GM23338 (cell line): ENCODE data around the gene CEP192. TPM values are rescaled to one million over a fixed set of nuclear protein-coding genes. Genes with fewer than 3 reads are reported as not detected.

Experiments used
- ATAC-seq: fragments of 200-7000 bp; cut with Tn5 transposase; 3 replicates; pipeline ENCODE4 v1.9.1; 2020
- DNase-seq: peaks from one replicate; pipeline ENCODE4 v3.0.0-alpha.2; 2015; ENCODE audit warnings: low spot score
- H2AFZ ChIP-seq: fragments of 200-600 bp; sonication (generic); 2 replicates; pipeline ENCODE4 v1.8.0; 2016; ENCODE audit warnings: antibody characterized with exemption, mild to moderate bottlenecking, moderate library complexity
- H3F3A ChIP-seq: fragments of 200-600 bp; sonication (generic); replicated peaks from 2 replicates; pipeline ENCODE4 v1.8.0; 2017; ENCODE audit warnings: antibody characterized with exemption, mixed run types, low read depth
- H3K27ac ChIP-seq: fragments of 200-600 bp; sonication (generic); 2 replicates; pipeline ENCODE4 v1.6.1; 2016; ENCODE audit warnings: low read depth
- H3K27me3 ChIP-seq: fragments of 200-600 bp; sonication (generic); 2 replicates; pipeline ENCODE4 v1.8.0; 2016; ENCODE audit warnings: mild to moderate bottlenecking, mixed run types, moderate library complexity; ENCODE audit not compliant: insufficient read depth
- H3K36me3 ChIP-seq: fragments of 200-600 bp; sonication (generic); 2 replicates; pipeline ENCODE4 v1.8.0; 2016; ENCODE audit warnings: mild to moderate bottlenecking; ENCODE audit not compliant: insufficient read depth
- H3K4me1 ChIP-seq: fragments of 200-600 bp; sonication (generic); 2 replicates; pipeline ENCODE4 v1.8.0; 2016; ENCODE audit warnings: mild to moderate bottlenecking, moderate library complexity; ENCODE audit not compliant: insufficient read depth
- H3K4me2 ChIP-seq: fragments of 200-600 bp; sonication (generic); 2 replicates; pipeline ENCODE4 v1.7.1; 2017; ENCODE audit warnings: mixed run types
- H3K4me3 ChIP-seq: fragments of 200-600 bp; sonication (generic); 2 replicates; pipeline ENCODE4 v1.6.1; 2016; ENCODE audit warnings: mixed run types
- H3K79me2 ChIP-seq: fragments of 200-600 bp; sonication (generic); replicated peaks from 2 replicates; pipeline ENCODE4 v1.8.0; 2017; ENCODE audit warnings: mild to moderate bottlenecking; ENCODE audit not compliant: insufficient read depth
- H3K9me2 ChIP-seq: fragments of 200-600 bp; sonication (generic); 2 replicates; pipeline ENCODE4 v1.8.0; 2017; ENCODE audit not compliant: insufficient read depth
- H4K20me1 ChIP-seq: fragments of 200-600 bp; sonication (generic); replicated peaks from 2 replicates; pipeline ENCODE4 v1.8.0; 2017; ENCODE audit warnings: mild to moderate bottlenecking; ENCODE audit not compliant: insufficient read depth
- H3K27ac Mint-ChIP-seq: 2 replicates; pipeline ENCODE4 v1.8.0; 2020; ENCODE audit warnings: inconsistent platforms, mild to moderate bottlenecking, moderate library complexity, mixed read lengths
- H3K27me3 Mint-ChIP-seq: 3 replicates; pipeline ENCODE4 v1.8.0; 2022; ENCODE audit warnings: low read depth, mild to moderate bottlenecking, moderate library complexity, mixed read lengths, inconsistent platforms; ENCODE audit not compliant: insufficient read depth, poor library complexity
- H3K36me3 Mint-ChIP-seq: 3 replicates; pipeline ENCODE4 v1.8.0; 2021; ENCODE audit warnings: low read depth, mild to moderate bottlenecking, inconsistent platforms, moderate library complexity, mixed read lengths
- H3K4me1 Mint-ChIP-seq: 3 replicates; pipeline ENCODE4 v1.8.0; 2020; ENCODE audit warnings: mild to moderate bottlenecking, inconsistent platforms, mixed read lengths
- H3K4me3 Mint-ChIP-seq: 3 replicates; pipeline ENCODE4 v1.8.0; 2021; ENCODE audit warnings: moderate library complexity, mild to moderate bottlenecking, inconsistent platforms, mixed read lengths
- H3K9me3 Mint-ChIP-seq: 3 replicates; pipeline ENCODE4 v1.8.0; 2020; ENCODE audit warnings: moderate library complexity, mild to moderate bottlenecking, inconsistent platforms, mixed read lengths
- EZH2 ChIP-seq: fragments of 200-600 bp; sonication (generic); IDR thresholded peaks from one replicate; pipeline ENCODE4 v1.8.0; 2017; ENCODE audit warnings: antibody characterized with exemption, mild to moderate bottlenecking, low read depth; ENCODE audit not compliant: unreplicated experiment
- NANOG ChIP-seq: IDR thresholded peaks from 2 replicates; pipeline ENCODE4 v1.6.1; 2016; ENCODE audit warnings: antibody characterized with exemption, borderline replicate concordance
- POLR2AphosphoS5 ChIP-seq: IDR thresholded peaks from 2 replicates; pipeline ENCODE4 v1.6.1; 2016; ENCODE audit warnings: antibody characterized with exemption, low read depth
- STAT1 ChIP-seq: IDR thresholded peaks from one replicate; pipeline ENCODE4 v1.6.1; 2016; ENCODE audit warnings: antibody characterized with exemption; ENCODE audit not compliant: unreplicated experiment
- ZNF331 ChIP-seq: fragments of 250-450 bp; sonication (Bioruptor Pico); IDR thresholded peaks from 2 replicates; pipeline ENCODE4 v1.5.0; 2020; ENCODE audit warnings: low read depth, mild to moderate bottlenecking, moderate library complexity
- polyA plus RNA-seq: library from polyadenylated mRNA; unstranded; fragments of >200 nt; fragmentation: Nextera tagmentation; extraction: Ambion mirVana; gene quantifications from 2 replicates; pipeline ENCODE4 v1.2.1, GENCODE V29; 2016
- total RNA-seq: library from RNA; depleted of rRNA; stranded (reverse); fragments of >200 nt; shearing (Covaris generic); gene quantifications from 2 replicates; pipeline ENCODE4 v1.2.3, GENCODE V29; 2014
- TF ChIP-seq, protein P1 (sequence below): fragments of 250-450 bp; sonication (Bioruptor Pico); IDR thresholded peaks from 2 replicates; pipeline ENCODE4 v1.5.0; 2020; ENCODE audit warnings: mild to moderate bottlenecking, moderate library complexity
- TF ChIP-seq, protein P2 (sequence below), 2 experiments: fragments of 200-600 bp in 1 of 2; sonication (generic) in 1 of 2; conservative IDR thresholded peaks; 2 replicates each; pipeline versions ENCODE4 v1.5.1 to v1.6.1; 2016 to 2017; ENCODE audit warnings: antibody characterized with exemption in 2 of 2, low read depth in 2 of 2, mild to moderate bottlenecking in 2 of 2, moderate library complexity in 1 of 2

Gene CEP192
- total and polyA plus RNA-seq, 2 experiments from 2014 or later: 15.2 to 30.6 TPM

DNA sequence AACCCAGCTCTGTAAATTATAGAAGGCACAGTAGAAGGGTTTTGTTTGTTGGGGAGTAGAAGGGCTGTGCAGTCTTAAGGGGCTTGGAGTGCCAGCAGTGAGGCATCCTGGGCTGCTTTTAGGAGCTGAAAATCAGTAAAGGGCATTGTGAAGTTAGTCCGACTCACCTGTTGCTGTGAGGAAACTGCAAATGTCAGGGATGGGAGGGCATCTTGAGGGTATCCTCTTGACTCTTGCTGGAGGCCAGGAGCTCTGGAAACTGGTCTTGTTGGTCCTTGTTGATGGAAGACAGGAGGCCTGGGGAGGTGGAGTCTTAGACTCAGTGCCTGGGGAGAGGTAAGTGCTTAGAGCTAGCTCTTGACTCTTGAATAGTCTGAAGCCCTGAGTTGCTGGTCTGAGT, 14.1 kb downstream of the CEP192 start (continued):
- TF ChIP-seq, protein P1, sequence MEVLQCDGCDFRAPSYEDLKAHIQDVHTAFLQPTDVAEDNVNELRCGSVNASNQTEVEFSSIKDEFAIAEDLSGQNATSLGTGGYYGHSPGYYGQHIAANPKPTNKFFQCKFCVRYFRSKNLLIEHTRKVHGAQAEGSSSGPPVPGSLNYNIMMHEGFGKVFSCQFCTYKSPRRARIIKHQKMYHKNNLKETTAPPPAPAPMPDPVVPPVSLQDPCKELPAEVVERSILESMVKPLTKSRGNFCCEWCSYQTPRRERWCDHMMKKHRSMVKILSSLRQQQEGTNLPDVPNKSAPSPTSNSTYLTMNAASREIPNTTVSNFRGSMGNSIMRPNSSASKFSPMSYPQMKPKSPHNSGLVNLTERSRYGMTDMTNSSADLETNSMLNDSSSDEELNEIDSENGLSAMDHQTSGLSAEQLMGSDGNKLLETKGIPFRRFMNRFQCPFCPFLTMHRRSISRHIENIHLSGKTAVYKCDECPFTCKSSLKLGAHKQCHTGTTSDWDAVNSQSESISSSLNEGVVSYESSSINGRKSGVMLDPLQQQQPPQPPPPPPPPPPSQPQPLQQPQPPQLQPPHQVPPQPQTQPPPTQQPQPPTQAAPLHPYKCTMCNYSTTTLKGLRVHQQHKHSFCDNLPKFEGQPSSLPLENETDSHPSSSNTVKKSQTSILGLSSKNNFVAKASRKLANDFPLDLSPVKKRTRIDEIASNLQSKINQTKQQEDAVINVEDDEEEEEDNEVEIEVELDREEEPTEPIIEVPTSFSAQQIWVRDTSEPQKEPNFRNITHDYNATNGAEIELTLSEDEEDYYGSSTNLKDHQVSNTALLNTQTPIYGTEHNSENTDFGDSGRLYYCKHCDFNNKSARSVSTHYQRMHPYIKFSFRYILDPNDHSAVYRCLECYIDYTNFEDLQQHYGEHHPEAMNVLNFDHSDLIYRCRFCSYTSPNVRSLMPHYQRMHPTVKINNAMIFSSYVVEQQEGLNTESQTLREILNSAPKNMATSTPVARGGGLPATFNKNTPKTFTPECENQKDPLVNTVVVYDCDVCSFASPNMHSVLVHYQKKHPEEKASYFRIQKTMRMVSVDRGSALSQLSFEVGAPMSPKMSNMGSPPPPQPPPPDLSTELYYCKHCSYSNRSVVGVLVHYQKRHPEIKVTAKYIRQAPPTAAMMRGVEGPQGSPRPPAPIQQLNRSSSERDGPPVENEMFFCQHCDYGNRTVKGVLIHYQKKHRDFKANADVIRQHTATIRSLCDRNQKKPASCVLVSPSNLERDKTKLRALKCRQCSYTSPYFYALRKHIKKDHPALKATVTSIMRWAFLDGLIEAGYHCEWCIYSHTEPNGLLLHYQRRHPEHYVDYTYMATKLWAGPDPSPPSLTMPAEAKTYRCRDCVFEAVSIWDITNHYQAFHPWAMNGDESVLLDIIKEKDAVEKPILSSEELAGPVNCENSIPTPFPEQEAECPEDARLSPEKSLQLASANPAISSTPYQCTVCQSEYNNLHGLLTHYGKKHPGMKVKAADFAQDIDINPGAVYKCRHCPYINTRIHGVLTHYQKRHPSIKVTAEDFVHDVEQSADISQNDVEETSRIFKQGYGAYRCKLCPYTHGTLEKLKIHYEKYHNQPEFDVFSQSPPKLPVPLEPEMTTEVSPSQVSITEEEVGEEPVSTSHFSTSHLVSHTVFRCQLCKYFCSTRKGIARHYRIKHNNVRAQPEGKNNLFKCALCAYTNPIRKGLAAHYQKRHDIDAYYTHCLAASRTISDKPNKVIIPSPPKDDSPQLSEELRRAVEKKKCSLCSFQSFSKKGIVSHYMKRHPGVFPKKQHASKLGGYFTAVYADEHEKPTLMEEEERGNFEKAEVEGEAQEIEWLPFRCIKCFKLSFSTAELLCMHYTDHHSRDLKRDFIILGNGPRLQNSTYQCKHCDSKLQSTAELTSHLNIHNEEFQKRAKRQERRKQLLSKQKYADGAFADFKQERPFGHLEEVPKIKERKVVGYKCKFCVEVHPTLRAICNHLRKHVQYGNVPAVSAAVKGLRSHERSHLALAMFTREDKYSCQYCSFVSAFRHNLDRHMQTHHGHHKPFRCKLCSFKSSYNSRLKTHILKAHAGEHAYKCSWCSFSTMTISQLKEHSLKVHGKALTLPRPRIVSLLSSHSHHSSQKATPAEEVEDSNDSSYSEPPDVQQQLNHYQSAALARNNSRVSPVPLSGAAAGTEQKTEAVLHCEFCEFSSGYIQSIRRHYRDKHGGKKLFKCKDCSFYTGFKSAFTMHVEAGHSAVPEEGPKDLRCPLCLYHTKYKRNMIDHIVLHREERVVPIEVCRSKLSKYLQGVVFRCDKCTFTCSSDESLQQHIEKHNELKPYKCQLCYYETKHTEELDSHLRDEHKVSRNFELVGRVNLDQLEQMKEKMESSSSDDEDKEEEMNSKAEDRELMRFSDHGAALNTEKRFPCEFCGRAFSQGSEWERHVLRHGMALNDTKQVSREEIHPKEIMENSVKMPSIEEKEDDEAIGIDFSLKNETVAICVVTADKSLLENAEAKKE: no peak
- TF ChIP-seq NANOG (no peak), EZH2 (no peak)

DNA sequence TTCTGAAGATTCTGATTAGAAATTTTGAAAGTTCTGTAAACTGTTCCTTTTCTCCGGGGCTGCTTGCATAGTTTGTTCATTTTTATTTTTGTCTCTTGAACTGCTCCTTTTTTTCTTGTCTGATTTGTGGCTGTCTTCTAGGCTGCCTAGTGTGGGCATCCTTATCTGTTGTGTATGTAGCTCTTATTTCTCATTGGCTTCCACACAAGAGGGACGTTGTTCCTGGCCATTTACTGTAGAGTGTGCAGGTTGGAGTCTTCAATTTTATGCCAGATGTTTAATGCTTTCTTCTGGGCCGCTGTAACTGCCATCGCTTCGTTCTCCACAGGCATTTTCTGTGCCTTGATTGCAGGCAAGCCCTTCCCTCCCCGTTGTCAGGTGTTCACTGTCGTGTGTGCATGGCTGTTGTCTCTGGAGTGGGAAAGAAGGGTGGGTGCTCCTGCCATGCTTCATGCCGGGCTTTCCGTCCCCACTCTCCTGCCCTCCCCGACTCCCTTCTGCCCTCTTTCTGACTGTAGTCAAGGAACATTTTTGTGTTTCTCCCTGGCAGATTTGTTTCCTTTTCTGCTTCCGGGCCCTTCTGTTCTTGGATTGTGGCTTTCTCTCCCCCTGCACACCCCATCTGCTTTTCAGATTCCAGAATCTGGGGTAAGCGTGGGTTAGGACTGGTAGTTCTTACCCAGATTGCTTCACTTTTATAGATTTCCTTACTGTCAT, 15.5 kb downstream of the CEP192 start:
- Histone ChIP-seq H3K79me2 (peaks cover 14% of the 10 kb centered on the region), H4K20me1 (peaks cover 39% of the 10 kb centered on the region), H3K27me3 (no peaks in the 10 kb centered on the region), H3K4me3 (no peak overlapping the region), H3K4me2 (no peak overlapping the region), H3K4me1 (no peaks in the 10 kb centered on the region), H3K36me3 (peaks cover 14% of the 10 kb centered on the region), H3K9me2 (no peaks in the 10 kb centered on the region), H3K27ac (no peak overlapping the region), H3F3A (no peaks in the 10 kb centered on the region), H2AFZ (no peak overlapping the region)
- DNase-seq (no peak), ATAC-seq (no peak)
- Mint-ChIP-seq H3K4me1 (no peaks in the 10 kb centered on the region; the same call in 2 of the 3 replicates), H3K36me3 (peaks cover 25% of the 10 kb centered on the region), H3K9me3 (no peaks in the 10 kb centered on the region), H3K27ac (no peak overlapping the region), H3K4me3 (no peak overlapping the region), H3K27me3 (no peaks in the 10 kb centered on the region)
- TF ChIP-seq, protein P2, sequence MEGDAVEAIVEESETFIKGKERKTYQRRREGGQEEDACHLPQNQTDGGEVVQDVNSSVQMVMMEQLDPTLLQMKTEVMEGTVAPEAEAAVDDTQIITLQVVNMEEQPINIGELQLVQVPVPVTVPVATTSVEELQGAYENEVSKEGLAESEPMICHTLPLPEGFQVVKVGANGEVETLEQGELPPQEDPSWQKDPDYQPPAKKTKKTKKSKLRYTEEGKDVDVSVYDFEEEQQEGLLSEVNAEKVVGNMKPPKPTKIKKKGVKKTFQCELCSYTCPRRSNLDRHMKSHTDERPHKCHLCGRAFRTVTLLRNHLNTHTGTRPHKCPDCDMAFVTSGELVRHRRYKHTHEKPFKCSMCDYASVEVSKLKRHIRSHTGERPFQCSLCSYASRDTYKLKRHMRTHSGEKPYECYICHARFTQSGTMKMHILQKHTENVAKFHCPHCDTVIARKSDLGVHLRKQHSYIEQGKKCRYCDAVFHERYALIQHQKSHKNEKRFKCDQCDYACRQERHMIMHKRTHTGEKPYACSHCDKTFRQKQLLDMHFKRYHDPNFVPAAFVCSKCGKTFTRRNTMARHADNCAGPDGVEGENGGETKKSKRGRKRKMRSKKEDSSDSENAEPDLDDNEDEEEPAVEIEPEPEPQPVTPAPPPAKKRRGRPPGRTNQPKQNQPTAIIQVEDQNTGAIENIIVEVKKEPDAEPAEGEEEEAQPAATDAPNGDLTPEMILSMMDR (conservative IDR thresholded peaks at IDR 0.05; ENCODE audit: low read depth in 2 of 2): no peak
- no peak for TF ChIP-seq POLR2AphosphoS5
- no peak for TF ChIP-seq STAT1
- no peak for TF ChIP-seq ZNF331 (CRISPR knock-in tag)
- TF ChIP-seq, protein P1: no peak
